Measurements from ENCODE around the gene FCHO1. TPM values are rescaled to one million over a fixed set of nuclear protein-coding genes. Genes with fewer than 3 reads are reported as not detected.

FCHO1 gene
- total RNA-seq, 1 experiment from 2014 or later, result 16.6 TPM

GRCh38 chr19:17718947-17719711 is 32.1 kb upstream of the FCHO1 start, which contains the start of gene MAP1S:
MAP1S (plus strand) TSS chr19:17719480; CDS start chr19:17719503, 23 bp downstream.
- peaks cover 27% of the 10 kb centered on the region for H3K79me2 ChIP-seq (ENCODE audit: low read length)
- peak within 1 kb of the TSS; percentile 81 for H2AFZ ChIP-seq (ENCODE audit: low read length)
- H4K20me1 ChIP-seq (ENCODE audit: insufficient read depth, low read depth, low read length), result peaks cover 23% of the 10 kb centered on the region
- peak within 1 kb of the TSS; percentile 49; the same call in 1 of the 2 replicates for H3K27ac ChIP-seq (ENCODE audit: low read length)
- DNase-seq, result peak; percentile 90
- peak within 1 kb of the TSS; percentile 96 for H3K9ac ChIP-seq (ENCODE audit: low read length)
- no peaks in the 10 kb centered on the region for H3K9me3 ChIP-seq (ENCODE audit: low read length)
- peak within 1 kb of the TSS; percentile 99 for H3K4me3 ChIP-seq (ENCODE audit: low read length)
- H3K36me3 ChIP-seq (ENCODE audit: insufficient read depth, low read length), result peaks cover 6% of the 10 kb centered on the region; the same call in 1 of the 2 replicates
- H3K4me2 ChIP-seq (ENCODE audit: low read depth, low read length, poor library complexity, severe bottlenecking), result peak within 1 kb of the TSS; percentile 100
- no peaks in the 10 kb centered on the region for H3K9me2 ChIP-seq (replicated peaks; ENCODE audit: insufficient read depth, low read length)
- no peaks in the 10 kb centered on the region for H3K27me3 ChIP-seq (ENCODE audit: low read length)
- peaks cover 29% of the 10 kb centered on the region for H3K4me1 ChIP-seq (ENCODE audit: low read length)

- Histone ChIP-seq H3K9ac (ENCODE audit: low read length) (peak overlapping the region; percentile 96), H3K4me2 (ENCODE audit: low read depth, low read length, poor library complexity, severe bottlenecking) (peak overlapping the region; percentile 100), H3K4me3 (ENCODE audit: low read length) (peak overlapping the region; percentile 99), H3K4me1 (ENCODE audit: low read length) (peaks cover 29% of the 10 kb centered on the region), H4K20me1 (ENCODE audit: insufficient read depth, low read depth, low read length) (peaks cover 23% of the 10 kb centered on the region), H3K27me3 (ENCODE audit: low read length) (no peaks in the 10 kb centered on the region), H2AFZ (ENCODE audit: low read length) (no peak overlapping the region), H3K36me3 (ENCODE audit: insufficient read depth, low read length) (peaks cover 6% of the 10 kb centered on the region; the same call in 1 of the 2 replicates), H3K27ac (ENCODE audit: low read length) (peak overlapping the region; percentile 49; the same call in 1 of the 2 replicates), H3K9me3 (ENCODE audit: low read length) (no peaks in the 10 kb centered on the region), H3K79me2 (ENCODE audit: low read length) (peaks cover 27% of the 10 kb centered on the region), H3K9me2 (replicated peaks; ENCODE audit: insufficient read depth, low read length) (no peaks in the 10 kb centered on the region)
- DNase-seq, result peak; percentile 74
These were observed 31.4 kb upstream of the FCHO1 start for GRCh38 chr19:17719730-17720400.

- peak overlapping the region; percentile 96 for H3K9ac ChIP-seq (ENCODE audit: low read length)
- 0 out of 2 replicates have a peak overlapping the region, but pooled peaks have one; percentile 49 for H3K27ac ChIP-seq (ENCODE audit: low read length)
- peaks cover 27% of the 10 kb centered on the region for H3K79me2 ChIP-seq (ENCODE audit: low read length)
- no peaks in the 10 kb centered on the region for H3K9me2 ChIP-seq (replicated peaks; ENCODE audit: insufficient read depth, low read length)
- H2AFZ ChIP-seq (ENCODE audit: low read length), result no peak overlapping the region
- H3K36me3 ChIP-seq (ENCODE audit: insufficient read depth, low read length), result peaks cover 8% of the 10 kb centered on the region; the same call in 1 of the 2 replicates
- no peaks in the 10 kb centered on the region for H3K27me3 ChIP-seq (ENCODE audit: low read length)
- no peaks in the 10 kb centered on the region for H3K9me3 ChIP-seq (ENCODE audit: low read length)
- peak overlapping the region; percentile 100 for H3K4me2 ChIP-seq (ENCODE audit: low read depth, low read length, poor library complexity, severe bottlenecking)
- peak overlapping the region; percentile 99 for H3K4me3 ChIP-seq (ENCODE audit: low read length)
- H4K20me1 ChIP-seq (ENCODE audit: insufficient read depth, low read depth, low read length), result peaks cover 23% of the 10 kb centered on the region
- no peak for DNase-seq
- H3K4me1 ChIP-seq (ENCODE audit: low read length), result peaks cover 29% of the 10 kb centered on the region
These were observed 30.8 kb upstream of the FCHO1 start for GRCh38 chr19:17720440-17720839.

GRCh38 chr19:17721111-17721628 is 30.1 kb upstream of the FCHO1 start:
- DNase-seq, result no peak
- peaks cover 28% of the 10 kb centered on the region for H4K20me1 ChIP-seq (ENCODE audit: insufficient read depth, low read depth, low read length)
- H3K79me2 ChIP-seq (ENCODE audit: low read length), result peaks cover 27% of the 10 kb centered on the region
- no peak overlapping the region for H3K27ac ChIP-seq (ENCODE audit: low read length)
- H3K4me2 ChIP-seq (ENCODE audit: low read depth, low read length, poor library complexity, severe bottlenecking), result peak overlapping the region; percentile 100
- no peaks in the 10 kb centered on the region for H3K27me3 ChIP-seq (ENCODE audit: low read length)
- H2AFZ ChIP-seq (ENCODE audit: low read length), result no peak overlapping the region
- no peaks in the 10 kb centered on the region for H3K9me3 ChIP-seq (ENCODE audit: low read length)
- no peaks in the 10 kb centered on the region for H3K9me2 ChIP-seq (replicated peaks; ENCODE audit: insufficient read depth, low read length)
- H3K9ac ChIP-seq (ENCODE audit: low read length), result peak overlapping the region; percentile 96
- H3K4me1 ChIP-seq (ENCODE audit: low read length), result peaks cover 29% of the 10 kb centered on the region
- H3K4me3 ChIP-seq (ENCODE audit: low read length), result peak overlapping the region; percentile 99; the same call in 1 of the 2 replicates
- peaks cover 14% of the 10 kb centered on the region; the same call in 1 of the 2 replicates for H3K36me3 ChIP-seq (ENCODE audit: insufficient read depth, low read length)

- H2AFZ ChIP-seq (ENCODE audit: low read length), result no peak overlapping the region
- H3K36me3 ChIP-seq (ENCODE audit: insufficient read depth, low read length), result peaks cover 16% of the 10 kb centered on the region; the same call in 1 of the 2 replicates
- H3K27ac ChIP-seq (ENCODE audit: low read length), result no peak overlapping the region
- peaks cover 29% of the 10 kb centered on the region for H3K4me1 ChIP-seq (ENCODE audit: low read length)
- no peak overlapping the region for H3K4me2 ChIP-seq (ENCODE audit: low read depth, low read length, poor library complexity, severe bottlenecking)
- H4K20me1 ChIP-seq (ENCODE audit: insufficient read depth, low read depth, low read length), result peaks cover 29% of the 10 kb centered on the region
- no peaks in the 10 kb centered on the region for H3K9me3 ChIP-seq (ENCODE audit: low read length)
- no peak overlapping the region for H3K4me3 ChIP-seq (ENCODE audit: low read length)
- no peaks in the 10 kb centered on the region for H3K9me2 ChIP-seq (replicated peaks; ENCODE audit: insufficient read depth, low read length)
- H3K79me2 ChIP-seq (ENCODE audit: low read length), result peaks cover 27% of the 10 kb centered on the region
- DNase-seq, result no peak
- H3K27me3 ChIP-seq (ENCODE audit: low read length), result no peaks in the 10 kb centered on the region
- peak overlapping the region; percentile 37; the same call in 1 of the 2 replicates for H3K9ac ChIP-seq (ENCODE audit: low read length)
These were observed 29.5 kb upstream of the FCHO1 start for GRCh38 chr19:17721821-17722220.

- peaks cover 27% of the 10 kb centered on the region for H3K79me2 ChIP-seq (ENCODE audit: low read length)
- no peak overlapping the region for H2AFZ ChIP-seq (ENCODE audit: low read length)
- H3K36me3 ChIP-seq (ENCODE audit: insufficient read depth, low read length), result peaks cover 16% of the 10 kb centered on the region; the same call in 1 of the 2 replicates
- no peaks in the 10 kb centered on the region for H3K27me3 ChIP-seq (ENCODE audit: low read length)
- H3K9me3 ChIP-seq (ENCODE audit: low read length), result no peaks in the 10 kb centered on the region
- peaks cover 29% of the 10 kb centered on the region for H3K4me1 ChIP-seq (ENCODE audit: low read length)
- H4K20me1 ChIP-seq (ENCODE audit: insufficient read depth, low read depth, low read length), result peaks cover 29% of the 10 kb centered on the region
- DNase-seq, result no peak
- H3K27ac ChIP-seq (ENCODE audit: low read length), result no peak overlapping the region
- H3K9me2 ChIP-seq (replicated peaks; ENCODE audit: insufficient read depth, low read length), result no peaks in the 10 kb centered on the region
- H3K9ac ChIP-seq (ENCODE audit: low read length), result no peak overlapping the region
- H3K4me3 ChIP-seq (ENCODE audit: low read length), result no peak overlapping the region
- no peak overlapping the region for H3K4me2 ChIP-seq (ENCODE audit: low read depth, low read length, poor library complexity, severe bottlenecking)
These were observed 28.5 kb upstream of the FCHO1 start for GRCh38 chr19:17722655-17723240.

- no peaks in the 10 kb centered on the region for H3K9me2 ChIP-seq (replicated peaks; ENCODE audit: insufficient read depth, low read length)
- peaks cover 35% of the 10 kb centered on the region for H3K79me2 ChIP-seq (ENCODE audit: low read length)
- H3K36me3 ChIP-seq (ENCODE audit: insufficient read depth, low read length), result peaks cover 16% of the 10 kb centered on the region; the same call in 1 of the 2 replicates
- H3K27me3 ChIP-seq (ENCODE audit: low read length), result no peaks in the 10 kb centered on the region
- no peak overlapping the region for H3K9ac ChIP-seq (ENCODE audit: low read length)
- H3K4me2 ChIP-seq (ENCODE audit: low read depth, low read length, poor library complexity, severe bottlenecking), result no peak overlapping the region
- peaks cover 22% of the 10 kb centered on the region for H3K4me1 ChIP-seq (ENCODE audit: low read length)
- H2AFZ ChIP-seq (ENCODE audit: low read length), result no peak overlapping the region
- H3K4me3 ChIP-seq (ENCODE audit: low read length), result no peak overlapping the region
- no peak overlapping the region for H3K27ac ChIP-seq (ENCODE audit: low read length)
- peaks cover 29% of the 10 kb centered on the region for H4K20me1 ChIP-seq (ENCODE audit: insufficient read depth, low read depth, low read length)
- no peaks in the 10 kb centered on the region for H3K9me3 ChIP-seq (ENCODE audit: low read length)
- no peak for DNase-seq
These were observed 26.6 kb upstream of the FCHO1 start for GRCh38 chr19:17724655-17725054.
